BJ (cell line): ENCODE results near the gene ENG. TPM values are rescaled to one million over a fixed set of nuclear protein-coding genes. Genes with fewer than 3 reads are reported as not detected.

Source experiments
- CTCF ChIA-PET: fragments of 350-600 bp; formaldehyde crosslinking; extraction: SDS; loops from one replicate; lab custom pipeline; 2021; ENCODE audit warnings: antibody characterized with exemption, inconsistent platforms; lab: Yijun Ruan, JAX
- POLR2A ChIA-PET: fragments of 300-600 bp; sonication (Branson Sonifier 250); formaldehyde crosslinking; extraction: SDS; loops from one replicate; lab custom pipeline; 2021; ENCODE audit warnings: antibody characterized with exemption; lab: Charles Lee
- DNase-seq: peaks from one replicate; pipeline ENCODE4 v3.0.0-alpha.2; 2011; ENCODE audit warnings: low read depth
- H3K27me3 ChIP-seq: 2 replicates; pipeline ENCODE4 v1.6.0; 2011; ENCODE audit warnings: low read length; ENCODE audit not compliant: control insufficient read depth, insufficient read depth
- H3K36me3 ChIP-seq: 2 replicates; pipeline ENCODE4 v1.5.1; 2011; ENCODE audit warnings: low read length; ENCODE audit not compliant: control insufficient read depth, insufficient read depth
- H3K4me3 ChIP-seq: 2 replicates; pipeline ENCODE4 v1.5.1; 2011; ENCODE audit warnings: low read depth, mild to moderate bottlenecking, control low read depth, low read length
- CTCF ChIP-seq: IDR thresholded peaks from 2 replicates; pipeline ENCODE4 v1.5.1; 2011; ENCODE audit warnings: low read depth, mild to moderate bottlenecking, control low read depth, inconsistent platforms, low read length, moderate library complexity; ENCODE audit not compliant: insufficient read depth
- polyA minus RNA-seq: library from RNA; depleted of rRNA, polyadenylated mRNA; stranded (reverse); fragments of >200 nt; gene quantifications from 2 replicates; pipeline ENCODE4 v1.2.3, GENCODE V29; 2011; rRNA and poly(A)+ RNA removed
- polyA plus RNA-seq: library from polyadenylated mRNA; depleted of rRNA; stranded (reverse); fragments of >200 nt; gene quantifications from 2 replicates; pipeline ENCODE4 v1.2.3, GENCODE V29; 2011; rRNA removed

The ENG gene
- polyA plus RNA-seq (23.3 and 44.6 TPM in 2 replicates), polyA minus RNA-seq (25.9 and 55.6 TPM in 2 replicates)

- Histone ChIP-seq H3K36me3 (0 out of 2 replicates have a peak, but pooled peaks cover 3% of the 10 kb centered on the region), H3K27me3 (no peaks in the 10 kb centered on the region), H3K4me3 (peak within 1 kb of the TSS; percentile 44)
- no peak for DNase-seq
- ChIA-PET CTCF (interaction anchor here (0.7 to 5.2 kb wide), 15 partner anchors 9 to 264 kb away, joined by 3 to 41 read pairs (median 4); partner anchors contain the start of genes CDK9 and TOR2A), POLR2A (no interaction called here)
- 0 out of 2 replicates have a peak, but pooled peaks have one; percentile 18 for TF ChIP-seq CTCF
Measured at GRCh38 chr9:127854184-127854806, at the start of gene ENG. TSS of gene ENG (minus strand) at chr9:127854658. CDS start at chr9:127854355, 303 bp downstream.

GRCh38 chr9:127903557-127904475 is 49.4 kb upstream of the ENG start:
- Histone ChIP-seq H3K36me3 (peaks cover 1% of the 10 kb centered on the region; the same call in 1 of the 2 replicates), H3K27me3 (no peaks in the 10 kb centered on the region), H3K4me3 (no peak overlapping the region)
- DNase-seq: no peak
- POLR2A ChIA-PET: no interaction called here
- TF ChIP-seq CTCF: no peak
- CTCF ChIA-PET: interaction anchor here (0.6 to 1.8 kb wide), 2 partner anchors 118 to 120 kb away, joined by 3 read pairs; partner anchors contain the start of gene CDK9

GRCh38 chr9:127899128-127899943 is 44.9 kb upstream of the ENG start, which contains the start of gene ST6GALNAC6:
TSS of gene ST6GALNAC6 (minus strand) at chr9:127899603. CDS start at chr9:127897981, 1,622 bp downstream.
- CTCF ChIA-PET: interaction anchor here (0.7 to 1.8 kb wide), 4 partner anchors 11 to 82 kb away, joined by 3 to 4 read pairs (median 3); no protein-coding TSS in a partner anchor
- TF ChIP-seq CTCF: no peak
- H3K4me3 ChIP-seq: peak within 1 kb of the TSS; percentile 79

GRCh38 chr9:127898433-127899127 is 44.1 kb upstream of the ENG start:
- DNase-seq: peak; percentile 63
- H3K36me3 ChIP-seq: peaks cover 25% of the 10 kb centered on the region
- H3K4me3 ChIP-seq: peak overlapping the region; percentile 79
- H3K27me3 ChIP-seq: no peaks in the 10 kb centered on the region
- ChIA-PET POLR2A (interaction anchor here (0.8 kb wide), 1 partner anchor 95 kb away, joined by 3 read pairs; no protein-coding TSS in a partner anchor), CTCF (interaction anchor here (1.0 to 1.8 kb wide), 4 partner anchors 12 to 29 kb away, joined by 3 to 4 read pairs (median 4); no protein-coding TSS in a partner anchor)
- no peak for TF ChIP-seq CTCF

More at GRCh38 chr9:127899128-127899943, 44.9 kb upstream of the ENG start, which contains the start of gene ST6GALNAC6:
- POLR2A ChIA-PET: no interaction called here
- Histone ChIP-seq H3K36me3 (peaks cover 18% of the 10 kb centered on the region), H3K27me3 (no peaks in the 10 kb centered on the region)
- no peak for DNase-seq
